OCI-LY3 (cell line): ENCODE data around the gene LIPC.

Experiments
- CTCF ChIP-seq: fragments of 200-600, 300-600 bp; sonication (generic); IDR thresholded peaks from 2 replicates; pipeline ENCODE4 v1.5.1; 2014; ENCODE audit warnings: antibody characterized with exemption, low read length, low read depth
- EZH2phosphoT487 ChIP-seq: fragments of 200-600 bp; shearing (Covaris generic); IDR thresholded peaks from 2 replicates; pipeline ENCODE4 v1.6.1; 2018; ENCODE audit warnings: antibody characterized with exemption, mixed run types, low read depth

- TF ChIP-seq CTCF (no peak), EZH2phosphoT487 (no peak)
Measured at GRCh38 chr15:58501636-58502188, 69.9 kb downstream of the LIPC start.
